ENCODE results near the gene ADCY1. TPM values are rescaled to one million over a fixed set of nuclear protein-coding genes. Genes with fewer than 3 reads are reported as not detected.
A peak's percentile ranks its signal among the peaks of the same experiment; 100 is the strongest.

ADCY1 gene
- total and polyA plus RNA-seq, 2 experiments from 2014 or later: 15.6 to 22.9 TPM

DNA sequence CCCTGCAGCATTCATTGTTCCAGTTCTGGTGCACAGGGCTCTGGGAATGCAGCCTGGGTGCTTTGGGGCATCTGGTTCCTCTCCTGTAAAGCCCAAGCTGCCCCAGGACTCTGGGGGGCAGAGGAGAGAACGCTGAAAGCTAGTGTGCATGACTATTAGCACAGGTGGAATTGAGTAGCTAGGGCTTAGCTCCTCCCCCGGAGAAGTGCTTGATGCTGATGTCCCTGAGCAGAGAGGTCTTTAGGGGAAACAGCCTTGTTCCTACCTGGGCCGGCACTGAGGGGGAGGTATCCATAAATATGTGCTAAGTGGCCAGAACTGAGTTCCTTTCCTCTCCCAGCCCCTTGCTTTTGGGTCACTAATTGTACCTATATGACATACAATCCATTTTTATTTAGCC lies 3.9 kb downstream of the ADCY1 start:
- peaks cover 26% of the 10 kb centered on the region for H3K27me3 ChIP-seq
- no peak for DNase-seq (ENCODE audit: low read depth in 1 of 2, low spot score in 1 of 2)
- H3K27ac ChIP-seq: no peak overlapping the region
- H3K4me3 ChIP-seq: no peak overlapping the region
- H3K4me1 ChIP-seq (ENCODE audit: low read depth): peaks cover 30% of the 10 kb centered on the region
- no peaks in the 10 kb centered on the region for H3K36me3 ChIP-seq
- H3K9me3 ChIP-seq (ENCODE audit: low read depth): no peaks in the 10 kb centered on the region
- TF ChIP-seq CTCF (IDR thresholded peaks at IDR 0.05; ENCODE audit: low read depth, low read length): no peak

- Histone ChIP-seq H3K27ac (no peak overlapping the region), H3K4me3 (no peak overlapping the region), H3K4me1 (ENCODE audit: low read depth) (peaks cover 35% of the 10 kb centered on the region), H3K36me3 (no peaks in the 10 kb centered on the region), H3K27me3 (peaks cover 23% of the 10 kb centered on the region), H3K9me3 (ENCODE audit: low read depth) (no peaks in the 10 kb centered on the region)
- no peak for DNase-seq (ENCODE audit: low read depth in 1 of 2, low spot score in 1 of 2)
- TF ChIP-seq CTCF (IDR thresholded peaks at IDR 0.05; ENCODE audit: low read depth, low read length): no peak
Observed at GRCh38 chr7:45578467-45578866, 4.3 kb downstream of the ADCY1 start.

GRCh38 chr7:45579391-45579801 lies 5.2 kb downstream of the ADCY1 start:
- Histone ChIP-seq H3K27ac (no peak overlapping the region), H3K9me3 (ENCODE audit: low read depth) (no peaks in the 10 kb centered on the region), H3K4me3 (no peak overlapping the region), H3K27me3 (peaks cover 18% of the 10 kb centered on the region), H3K4me1 (ENCODE audit: low read depth) (peaks cover 37% of the 10 kb centered on the region), H3K36me3 (no peaks in the 10 kb centered on the region)
- DNase-seq (ENCODE audit: low read depth in 1 of 2, low spot score in 1 of 2): no peak
- TF ChIP-seq CTCF (IDR thresholded peaks at IDR 0.05; ENCODE audit: low read depth, low read length): no peak

- no peaks in the 10 kb centered on the region for H3K9me3 ChIP-seq (ENCODE audit: low read depth)
- peaks cover 15% of the 10 kb centered on the region for H3K27me3 ChIP-seq
- no peaks in the 10 kb centered on the region for H3K36me3 ChIP-seq
- H3K4me3 ChIP-seq: no peak overlapping the region
- no peak for DNase-seq (ENCODE audit: low read depth in 1 of 2, low spot score in 1 of 2)
- TF ChIP-seq CTCF (IDR thresholded peaks at IDR 0.05; ENCODE audit: low read depth, low read length): peak; percentile 35
- H3K4me1 ChIP-seq (ENCODE audit: low read depth): peaks cover 37% of the 10 kb centered on the region
- H3K27ac ChIP-seq: no peak overlapping the region
Observed at GRCh38 chr7:45580053-45580872, 6.1 kb downstream of the ADCY1 start.

- Histone ChIP-seq H3K36me3 (no peaks in the 10 kb centered on the region), H3K4me3 (no peak overlapping the region), H3K27ac (no peak overlapping the region), H3K27me3 (peaks cover 4% of the 10 kb centered on the region), H3K9me3 (ENCODE audit: low read depth) (no peaks in the 10 kb centered on the region), H3K4me1 (ENCODE audit: low read depth) (peaks cover 37% of the 10 kb centered on the region)
- DNase-seq (ENCODE audit: low read depth in 1 of 2, low spot score in 1 of 2): no peak
- TF ChIP-seq CTCF (IDR thresholded peaks at IDR 0.05; ENCODE audit: low read depth, low read length): no peak
Observed at GRCh38 chr7:45581271-45581780, 7.2 kb downstream of the ADCY1 start.

All from cardiac muscle cell (in vitro differentiated cells and primary cell).